Hindlimb muscle (tissue), 1 donor: ENCODE measurements around the gene TAF5L. TPM values are rescaled to one million over a fixed set of nuclear protein-coding genes. Genes with fewer than 3 reads are reported as not detected.
"Not testable (repeated sequence)": the region's sequence is repeated elsewhere in the genome, so short reads cannot be mapped to it uniquely, and the experiment has no call there.

Experiments
- DNase-seq: peaks from one replicate; pipeline ENCODE4 v3.0.0-alpha.2; 2013
- polyA plus RNA-seq: library from polyadenylated mRNA; unstranded; fragments of 120-200 nt; gene quantifications from one replicate; pipeline ENCODE4 v1.2.1, GENCODE V29; 2013; ENCODE audit not compliant: insufficient read length

The TAF5L gene
- polyA plus RNA-seq, 1 donor = 11.5 TPM

DNA sequence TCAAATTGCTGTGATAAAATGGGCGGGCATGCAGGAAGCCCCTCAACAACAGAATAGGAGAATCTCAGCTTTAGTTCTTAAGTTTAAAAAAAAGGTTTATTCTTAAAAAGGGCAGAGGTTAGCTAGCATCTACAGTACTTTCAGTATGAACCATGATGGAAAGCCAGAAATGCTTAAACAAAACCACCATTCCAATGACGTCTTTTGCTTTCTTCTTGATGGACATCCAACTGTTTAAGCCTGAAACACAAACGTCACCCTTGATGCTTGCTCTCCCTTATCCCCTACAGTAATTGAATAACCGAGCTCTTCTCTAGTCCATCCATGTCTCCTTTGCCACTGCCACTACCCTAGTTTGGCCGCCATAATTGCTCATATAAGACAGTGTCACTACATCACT lies 25.7 kb downstream of the TAF5L start:
- DNase-seq = no peak

DNA sequence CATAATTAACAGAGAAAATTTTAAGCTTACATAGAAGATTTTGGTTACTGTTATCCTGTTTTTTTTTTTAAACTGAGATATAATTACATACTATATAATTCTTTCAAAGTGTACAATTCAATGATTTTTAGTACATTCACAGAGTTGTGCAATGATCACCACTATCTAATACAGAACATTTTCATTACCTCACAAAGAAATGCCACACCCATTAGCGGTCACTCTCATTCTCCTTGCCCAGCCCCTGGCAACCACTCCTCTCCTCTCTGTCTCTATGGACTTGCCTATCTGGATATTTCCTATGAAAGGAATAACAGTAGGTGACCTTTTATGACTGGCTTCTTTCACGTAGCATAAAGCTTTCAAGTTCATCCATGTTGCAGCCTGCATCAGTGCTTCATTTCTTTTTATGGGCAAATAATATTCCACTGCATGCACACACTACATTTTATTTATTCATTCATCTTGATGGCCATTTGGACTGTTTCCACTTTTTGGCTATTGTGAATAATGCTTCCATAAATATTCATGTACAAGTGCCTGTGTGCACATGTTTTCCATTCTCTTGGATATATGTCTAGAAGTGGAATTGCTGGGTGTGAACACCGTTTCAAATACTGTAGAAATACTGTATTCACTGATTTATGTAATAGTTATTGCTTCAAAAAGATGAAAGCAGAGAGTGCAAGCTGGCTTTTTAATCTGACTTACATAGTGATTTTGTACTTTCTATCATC lies 26.5 kb downstream of the TAF5L start:
- no peak for DNase-seq

DNA sequence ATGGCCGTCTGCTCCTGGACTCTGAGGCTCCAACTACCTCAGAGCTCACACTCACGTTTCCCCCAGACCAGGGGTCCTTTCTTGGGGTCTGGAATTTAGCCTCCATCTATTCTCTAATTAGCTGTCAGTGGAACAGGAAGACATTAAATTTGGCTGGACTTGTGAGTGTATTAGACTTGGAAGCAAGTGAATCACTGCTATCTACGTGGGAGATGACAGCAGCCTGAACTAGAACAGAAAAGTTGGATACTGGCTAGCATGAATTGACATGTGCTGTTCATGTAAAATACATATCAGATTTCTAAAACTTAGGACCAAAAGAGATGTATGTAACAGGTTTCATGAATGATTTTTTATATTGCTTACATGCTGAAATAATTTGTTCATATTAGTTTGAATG lies 28.0 kb downstream of the TAF5L start:
- DNase-seq = no peak

DNA sequence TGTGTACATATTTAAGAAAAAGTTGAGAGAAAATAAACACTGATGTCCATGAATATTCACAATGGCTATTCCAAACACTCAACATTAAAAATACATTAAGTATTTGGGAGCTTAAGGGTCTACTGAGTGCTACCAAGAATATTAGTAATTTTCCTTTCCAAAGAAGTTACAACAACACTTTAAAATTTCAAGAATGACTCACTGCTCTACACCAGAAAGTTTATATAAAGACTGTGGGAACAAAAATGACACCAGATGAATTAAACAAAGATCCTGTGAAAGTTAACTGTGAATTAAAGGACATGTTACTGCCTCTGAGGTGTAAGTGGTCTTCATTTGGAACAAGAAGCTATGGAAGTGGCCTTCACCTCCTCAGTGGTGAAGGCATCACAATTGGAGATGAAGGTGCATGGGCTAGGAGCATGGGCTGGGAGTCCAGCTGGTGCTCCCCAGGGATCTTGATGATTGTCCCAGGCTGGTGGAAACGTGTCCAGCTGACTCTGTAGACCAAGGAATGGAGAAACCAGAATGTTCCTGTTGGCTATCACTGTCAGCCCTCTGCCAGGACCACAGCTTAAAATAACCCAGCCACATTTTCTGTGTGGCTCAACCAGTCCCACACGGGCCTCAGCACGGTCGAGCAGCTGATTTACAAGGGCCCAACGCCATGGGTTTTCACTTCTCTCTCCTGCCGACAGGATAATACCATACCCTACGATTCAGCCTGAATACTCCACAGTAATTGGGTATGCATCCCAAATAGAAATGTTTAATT lies 28.8 kb downstream of the TAF5L start:
- DNase-seq = no peak

DNA sequence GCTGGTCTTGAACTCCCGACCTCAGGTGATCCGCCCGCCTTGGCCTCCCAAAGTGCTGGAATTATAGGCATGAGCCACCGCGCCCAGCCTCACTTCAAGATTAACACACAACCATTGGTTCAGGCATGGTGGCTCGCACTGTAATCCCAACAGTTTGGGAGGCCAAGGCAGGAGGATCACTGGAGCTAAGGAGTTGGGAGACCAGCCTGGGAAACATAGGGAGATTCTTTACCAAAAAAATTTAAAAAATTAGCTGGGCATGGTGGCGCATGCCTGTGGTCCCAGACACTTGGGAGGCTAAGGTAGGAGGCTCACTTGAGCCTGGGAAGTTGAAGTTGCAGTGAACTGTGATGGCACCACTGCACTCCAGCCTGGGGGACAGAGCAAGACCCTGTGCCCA lies 30.0 kb downstream of the TAF5L start:
- not testable (repeated sequence) for DNase-seq

DNA sequence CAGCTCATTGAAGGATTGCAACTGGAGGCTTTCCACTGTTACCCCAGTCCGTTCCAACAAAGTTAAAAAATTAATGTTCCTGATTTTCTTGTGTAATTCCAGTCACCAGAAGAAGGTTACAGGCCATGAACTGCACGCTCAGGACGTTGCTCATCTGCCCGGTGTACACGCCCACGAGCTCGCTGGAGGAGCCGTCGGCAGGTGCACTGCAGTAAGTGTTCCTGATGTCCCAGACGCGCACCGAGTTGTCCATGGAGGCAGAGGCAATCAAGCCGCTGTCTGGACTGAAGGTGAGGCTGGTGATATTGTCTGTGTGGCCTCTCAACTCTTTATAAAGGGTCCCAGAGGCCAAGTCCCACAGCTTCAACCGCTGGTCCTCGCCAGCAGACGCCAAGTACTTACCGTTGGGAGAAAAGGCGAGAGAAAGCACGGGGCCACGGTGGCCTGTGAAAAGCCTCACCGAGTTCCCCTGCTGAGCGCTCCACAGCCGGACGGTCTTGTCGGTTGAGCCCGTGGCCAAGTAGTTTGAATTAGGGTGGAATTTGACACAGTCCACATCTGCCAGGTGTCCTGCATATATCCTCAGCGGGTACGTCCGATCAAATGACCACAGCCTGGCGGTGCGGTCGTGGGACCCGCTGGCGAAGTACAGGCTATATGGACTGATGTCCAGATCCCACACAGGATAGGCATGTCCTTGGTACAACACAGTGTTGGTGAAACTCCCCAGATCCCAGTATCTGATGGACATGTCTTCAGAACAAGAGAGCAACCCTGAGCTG lies 31.5 kb downstream of the TAF5L start:
- no peak for DNase-seq

DNA sequence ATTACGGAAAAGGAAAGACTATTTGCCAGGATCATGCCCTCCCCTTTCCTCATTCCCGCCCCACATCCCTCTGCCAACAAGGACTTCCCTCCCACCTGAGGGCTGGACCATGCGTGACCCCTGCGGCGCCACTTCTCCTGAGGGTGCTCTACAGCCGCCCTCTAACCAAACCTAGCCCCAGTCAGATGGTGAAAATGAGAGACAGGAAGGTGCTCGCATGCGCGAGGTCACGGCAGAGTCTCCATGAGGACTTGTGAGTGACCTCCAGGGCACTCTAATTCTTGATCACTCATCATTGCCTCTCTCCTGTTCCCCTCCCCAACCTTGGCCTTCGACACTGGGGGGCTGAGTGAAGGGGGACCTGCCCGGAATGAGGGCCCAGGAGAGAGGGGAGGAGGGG lies 32.1 kb downstream of the TAF5L start:
- no peak for DNase-seq

DNA sequence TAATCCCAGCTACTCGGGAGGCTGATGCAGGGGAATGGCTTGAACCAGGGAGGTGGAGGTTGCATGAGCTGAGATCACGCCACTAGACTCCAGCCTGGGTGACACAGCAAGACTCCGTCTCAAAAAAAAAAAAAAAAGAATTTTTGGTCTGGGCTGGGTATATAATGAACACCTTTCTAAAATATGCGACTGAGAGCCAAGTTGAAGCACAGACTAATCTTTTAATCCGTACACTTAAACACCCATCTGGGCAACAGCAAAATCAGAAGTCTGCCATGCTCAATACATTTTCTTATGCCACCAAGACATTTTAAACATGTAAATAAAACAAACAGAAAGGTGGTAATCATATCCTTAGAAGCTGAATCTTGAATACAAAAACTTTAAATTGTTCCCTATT lies 35.8 kb downstream of the TAF5L start:
- no peak for DNase-seq

DNA sequence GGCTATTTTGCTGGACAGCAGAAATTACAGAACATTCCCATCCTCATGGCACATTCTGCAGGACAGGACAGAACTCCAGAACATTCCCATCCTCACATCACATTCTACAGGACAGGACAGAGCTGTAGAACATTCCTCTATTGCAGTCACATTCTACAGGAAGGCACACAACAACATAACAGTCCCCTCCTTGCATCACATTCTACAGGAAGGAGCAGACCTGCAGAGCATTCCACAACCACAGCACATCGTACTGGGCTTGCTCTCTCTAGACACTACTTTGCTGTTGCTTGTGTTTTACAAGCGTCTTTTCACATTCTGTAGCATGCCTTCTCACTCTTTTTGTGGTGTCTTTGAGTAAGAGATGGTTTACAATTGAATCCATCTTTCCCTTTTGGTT lies 40.6 kb downstream of the TAF5L start:
- DNase-seq = no peak

DNA sequence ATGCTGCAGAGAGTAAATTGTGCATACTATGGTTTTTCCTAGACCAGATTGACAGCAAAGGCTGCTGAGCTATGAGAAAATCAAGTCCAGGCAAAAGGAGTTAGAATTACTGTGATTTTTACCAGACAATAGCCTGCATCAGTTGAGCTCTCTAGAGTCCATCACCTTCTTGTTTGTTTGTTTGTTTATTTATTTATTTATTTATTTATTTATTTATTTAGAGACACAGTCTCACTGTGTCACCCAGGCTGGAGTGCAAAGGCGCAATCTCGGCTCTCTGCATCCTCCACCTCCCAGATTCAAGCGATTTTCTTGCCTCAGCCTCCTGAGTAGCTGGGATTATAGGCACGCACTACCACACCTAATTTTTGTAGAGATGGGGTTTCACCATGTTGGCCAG lies 43.2 kb downstream of the TAF5L start:
- no peak for DNase-seq

DNA sequence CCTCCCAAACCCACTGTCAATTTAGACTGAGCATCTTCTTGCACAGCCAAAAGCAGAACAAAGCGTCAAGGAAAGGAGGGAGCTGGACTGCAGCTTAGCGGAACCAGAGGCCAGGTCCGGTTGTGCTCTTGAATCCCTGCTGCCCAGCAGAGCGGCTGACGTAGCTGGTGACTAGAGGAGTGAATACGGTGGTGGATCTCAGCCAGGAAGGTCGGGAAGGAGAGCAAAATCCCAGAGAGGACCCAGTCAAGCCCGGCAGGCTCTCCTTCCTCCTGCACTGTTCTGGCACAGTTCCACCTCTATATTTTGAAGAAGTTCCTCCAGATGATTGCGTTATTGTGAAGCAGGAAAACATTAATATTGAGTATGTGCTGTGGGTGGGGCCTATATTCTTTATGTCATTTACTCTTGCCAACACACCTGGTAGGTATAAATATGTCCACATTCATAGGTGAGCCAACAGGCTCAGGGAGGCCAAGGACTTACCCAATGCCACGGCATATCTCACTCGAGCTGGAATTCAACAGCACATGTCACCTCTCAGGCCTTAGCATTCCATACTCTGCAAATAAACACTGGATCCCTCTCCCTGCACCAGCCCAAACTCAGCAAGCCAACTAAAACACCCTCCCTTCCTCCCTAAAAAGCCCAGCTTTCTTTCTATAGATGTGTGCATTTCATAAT lies 43.8 kb downstream of the TAF5L start:
- DNase-seq = peak; percentile 21

DNA sequence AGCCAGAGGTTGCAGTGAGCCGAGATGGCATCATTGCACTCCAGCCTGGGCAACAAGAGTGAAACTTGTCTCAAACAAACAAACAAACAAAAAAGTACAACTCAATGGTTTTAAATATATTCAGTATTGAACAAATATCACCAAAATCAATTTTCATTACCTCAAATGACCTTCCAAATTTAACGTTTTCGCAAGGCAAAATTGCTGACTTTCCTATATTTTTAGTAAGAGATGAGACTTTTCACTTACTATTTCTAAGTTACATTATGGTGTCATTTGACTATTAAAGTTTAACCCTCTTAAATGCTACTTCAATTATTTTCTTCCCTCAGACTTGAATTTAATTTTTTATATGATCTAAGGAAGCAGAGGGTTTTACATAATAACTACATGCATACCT lies 44.4 kb downstream of the TAF5L start:
- DNase-seq = no peak

DNA sequence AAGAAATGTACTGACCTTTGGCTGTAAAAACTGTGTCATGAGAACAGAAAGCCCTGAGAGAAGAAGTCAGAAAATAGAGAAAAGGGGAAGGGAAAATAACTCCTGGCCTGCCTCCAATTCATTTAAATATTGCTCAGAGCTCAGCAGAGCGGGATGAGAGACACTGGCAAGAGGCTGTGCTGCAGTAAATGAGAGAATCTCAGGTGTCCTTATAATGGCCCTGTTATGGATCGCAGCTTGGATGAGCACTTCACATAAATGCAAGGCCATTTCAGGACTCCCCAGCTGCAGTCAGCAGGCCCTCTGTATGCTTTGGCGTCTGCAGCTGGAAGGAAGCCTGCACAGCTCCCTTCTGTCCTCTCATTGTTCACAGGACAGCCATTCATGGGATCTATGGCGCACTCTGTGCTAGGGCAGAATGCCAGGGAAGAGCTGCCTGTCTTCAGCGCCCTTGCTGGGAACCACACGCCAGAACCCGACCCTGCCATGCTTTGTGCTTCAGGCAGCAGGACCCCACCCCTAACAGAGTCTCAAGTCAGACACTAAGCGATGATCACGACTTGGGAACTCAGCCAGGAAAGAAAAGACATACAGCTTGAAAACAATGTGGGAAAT lies 46.8 kb downstream of the TAF5L start:
- DNase-seq = peak; percentile 75

DNA sequence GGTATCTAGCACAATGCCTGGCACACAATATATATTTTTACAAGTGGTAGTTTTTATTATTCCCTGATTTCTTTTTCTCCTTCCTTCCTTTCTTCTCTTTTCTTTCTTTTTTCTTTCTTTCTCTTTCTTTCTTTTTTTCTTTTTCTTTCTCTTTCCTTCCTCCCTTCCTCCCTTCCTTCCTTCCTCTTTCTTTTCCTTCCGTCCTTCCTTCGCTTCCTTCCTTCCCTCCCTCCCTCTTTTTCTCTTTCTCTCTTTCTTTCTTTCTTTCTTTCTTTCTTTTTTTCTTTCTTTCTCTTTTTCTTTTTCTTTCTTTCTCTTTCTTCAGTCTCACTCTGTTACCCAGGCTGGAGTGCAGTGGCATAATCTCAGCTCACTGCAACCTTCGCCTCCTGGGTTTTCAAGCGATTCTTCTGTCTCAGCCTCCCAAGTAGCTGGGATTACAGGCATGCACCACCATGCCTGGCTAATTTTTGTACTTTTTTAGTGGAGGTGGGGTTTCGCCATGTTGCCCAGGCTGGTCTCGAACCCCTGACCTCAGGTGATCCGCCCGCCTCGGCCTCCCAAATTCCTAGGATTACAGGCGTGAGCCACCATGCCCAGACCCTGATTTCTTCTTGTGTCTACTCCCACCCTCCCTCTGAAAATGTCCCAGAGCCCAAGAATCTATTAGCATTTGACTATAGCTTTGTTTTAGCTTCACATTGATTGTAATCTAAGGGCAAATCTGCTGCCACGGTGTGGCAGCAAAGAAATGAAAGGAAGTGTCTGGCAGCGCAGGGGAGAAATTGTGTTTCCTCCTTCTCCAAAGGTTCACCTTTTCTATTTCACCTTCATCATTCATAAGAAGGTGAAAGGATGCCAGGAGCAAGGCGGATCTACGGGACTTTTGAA lies 47.5 kb downstream of the TAF5L start:
- DNase-seq = no peak

DNA sequence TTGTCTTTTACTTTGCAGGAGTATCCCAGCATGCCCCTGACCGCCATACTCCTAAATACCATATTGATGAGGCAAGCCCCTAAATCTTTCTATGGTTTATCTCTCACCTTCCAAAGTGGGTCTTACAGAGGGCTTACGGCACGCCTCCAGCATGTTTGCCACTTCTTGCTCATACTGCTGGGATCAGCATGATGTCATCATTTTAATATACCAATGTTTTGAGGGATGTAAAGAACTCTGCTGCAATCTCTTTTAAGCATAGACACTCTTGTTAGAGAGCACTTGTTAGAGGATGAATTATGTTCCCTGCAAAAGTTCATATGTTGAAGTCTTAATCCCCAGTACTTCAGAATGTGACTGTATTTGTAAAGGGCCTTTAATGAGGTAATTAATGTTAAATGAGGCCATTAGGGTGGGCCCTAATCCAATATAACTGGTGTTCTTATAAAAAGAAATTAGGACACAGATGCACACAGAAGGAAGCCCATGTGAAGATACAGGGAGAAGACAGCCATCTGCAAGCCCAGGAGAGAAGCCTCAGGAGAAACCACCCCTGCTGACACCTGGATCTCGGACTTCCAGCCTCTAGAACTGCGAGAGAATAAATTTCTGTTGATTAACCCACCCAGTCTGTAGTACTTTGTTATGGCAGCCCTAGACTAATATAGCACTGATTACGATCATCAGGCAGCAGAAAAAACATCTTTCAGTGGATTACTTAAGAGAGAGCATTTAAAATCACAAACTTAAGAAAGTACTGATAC lies 51.1 kb downstream of the TAF5L start:
- no peak for DNase-seq

DNA sequence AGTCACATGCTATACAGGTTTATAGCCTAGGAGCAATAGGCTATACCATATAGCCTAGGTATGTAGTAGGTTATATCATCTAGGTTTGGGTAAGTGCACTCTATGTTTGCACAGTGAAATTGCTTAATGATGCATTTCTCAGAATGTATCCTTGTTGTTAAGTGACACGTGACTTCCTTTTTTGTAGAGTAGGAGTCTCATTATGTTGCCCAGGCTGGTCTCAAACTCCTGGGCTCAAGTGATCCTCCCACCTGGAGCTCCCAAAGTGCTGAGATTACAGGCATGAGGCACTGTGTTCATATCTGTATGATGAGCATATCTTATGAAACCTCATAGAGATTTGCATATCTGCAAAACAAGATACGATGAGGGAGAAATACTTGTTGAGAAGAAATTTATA lies 53.6 kb downstream of the TAF5L start:
- no peak for DNase-seq

DNA sequence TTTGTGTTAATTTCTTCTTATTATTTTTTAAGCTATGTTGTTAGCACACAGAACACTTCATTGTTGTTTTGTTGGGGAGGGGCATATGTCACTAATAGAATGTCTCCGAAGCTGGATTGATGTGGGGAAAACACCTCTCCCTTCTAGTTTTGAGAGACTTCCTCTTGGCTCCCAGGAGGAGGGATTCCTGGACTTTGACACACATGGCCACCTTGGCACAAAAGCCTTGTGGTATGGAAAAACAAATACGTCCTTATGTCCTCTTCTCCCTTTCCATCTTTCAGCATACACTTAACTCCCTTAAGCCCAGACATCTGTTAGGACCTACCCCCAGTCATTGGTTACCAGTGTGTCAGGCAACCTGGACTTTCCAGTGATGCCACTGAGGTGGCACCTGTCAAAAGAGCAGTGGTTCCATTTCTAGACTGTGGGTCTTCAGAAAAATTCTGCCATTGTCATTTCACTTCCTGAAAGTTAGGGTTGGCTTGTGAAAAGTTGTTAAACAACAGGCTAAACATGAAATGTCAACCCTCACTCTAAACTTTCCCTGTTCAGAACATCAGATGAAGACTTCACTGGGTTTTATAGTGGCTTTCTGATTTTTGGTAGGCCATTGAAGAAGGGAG lies 54.9 kb downstream of the TAF5L start:
- DNase-seq = no peak

DNA sequence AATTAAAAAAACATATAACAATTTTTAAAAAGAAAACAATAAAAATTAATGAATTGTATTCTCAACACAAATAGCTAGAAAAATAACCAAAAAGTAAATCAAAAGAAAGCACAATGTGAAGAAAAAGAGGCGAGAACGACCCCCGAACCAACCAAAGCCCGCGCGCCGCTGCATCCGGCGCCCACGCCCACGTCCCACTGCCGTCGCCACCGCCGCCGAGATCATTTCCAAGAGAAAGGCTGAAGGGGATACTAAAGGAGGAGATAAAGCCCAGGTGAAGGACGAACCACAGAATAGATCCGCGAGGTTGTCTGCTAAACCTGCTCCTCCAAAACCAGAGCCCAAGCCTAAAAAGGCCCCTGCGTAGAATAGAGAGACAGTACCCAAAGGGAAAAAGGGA lies 55.6 kb downstream of the TAF5L start:
- no peak for DNase-seq

DNA sequence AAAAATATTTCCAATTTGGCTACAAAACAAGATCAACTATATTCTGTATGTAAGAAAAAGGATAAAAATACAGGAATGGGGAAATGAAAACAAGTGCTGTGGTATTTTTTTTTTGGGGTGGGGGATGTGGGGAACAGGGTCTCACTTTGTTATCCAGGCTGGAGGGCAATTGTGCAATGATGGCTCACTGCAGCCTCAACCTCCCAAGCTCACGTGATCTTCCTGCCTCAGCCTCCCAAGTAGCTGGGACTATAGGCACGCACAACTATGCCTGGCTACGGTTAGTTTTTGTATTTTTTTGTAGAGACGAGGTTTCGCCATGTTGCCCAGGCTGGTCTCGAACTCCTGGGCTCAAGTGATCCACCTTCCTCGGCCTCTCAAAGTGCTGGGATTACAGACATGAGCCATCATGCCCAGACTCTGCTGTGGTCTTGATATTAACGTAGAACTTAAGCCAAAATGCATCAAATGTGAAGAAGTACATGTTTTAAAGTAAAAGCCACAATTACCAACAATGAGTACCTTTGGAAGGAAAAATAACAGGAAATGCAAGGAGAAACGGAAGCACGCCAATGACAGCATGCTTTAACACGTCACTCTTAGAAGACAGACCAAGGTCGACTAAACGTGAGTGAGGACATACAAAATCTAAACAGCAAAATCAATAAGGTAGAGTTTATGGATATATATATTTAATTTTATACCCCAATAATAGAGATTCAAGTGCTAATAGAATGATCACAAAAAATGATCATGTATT lies 58.6 kb downstream of the TAF5L start:
- DNase-seq = no peak
